ENCODE results near the gene PALMD. TPM values are rescaled to one million over a fixed set of nuclear protein-coding genes. Genes with fewer than 3 reads are reported as not detected.

PALMD gene
- total and polyA plus RNA-seq, 2 of the 8 experiments (the other 6 are each of a cell fraction or from before 2014, with no cell fraction given) = not detected

DNA sequence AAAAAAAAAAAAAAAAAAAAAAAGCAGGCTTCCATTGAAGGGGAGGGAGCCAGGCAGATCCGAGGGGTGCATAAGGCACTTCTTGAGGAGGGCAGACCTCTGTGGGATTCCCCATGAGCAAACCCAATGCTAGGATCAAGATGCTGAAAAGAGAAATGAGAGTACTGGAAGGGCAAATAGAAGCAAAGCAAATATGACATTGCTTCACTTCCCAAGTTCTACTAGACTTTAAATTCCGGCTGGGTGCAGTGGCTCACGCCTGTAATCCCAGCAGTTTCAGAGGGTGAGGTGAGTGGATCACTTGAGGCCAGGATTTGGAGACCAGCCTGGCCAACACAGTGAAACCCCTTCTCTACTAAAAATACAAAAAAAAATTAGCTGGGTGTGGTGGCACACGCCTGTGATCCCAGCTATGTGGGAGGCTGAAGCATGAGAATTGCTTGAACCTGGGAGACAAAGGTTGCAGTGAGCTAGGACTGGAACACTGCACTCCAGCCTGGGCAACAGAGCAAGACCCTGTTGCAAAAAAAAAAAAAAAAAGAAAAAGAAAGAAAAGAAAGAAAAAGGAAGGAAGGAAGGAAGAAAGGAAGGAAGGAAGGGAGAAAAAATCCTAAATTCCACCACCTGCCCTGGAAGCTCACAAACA is 23.1 kb upstream of the PALMD start (continued):
- TF ChIP-seq, protein P1, sequence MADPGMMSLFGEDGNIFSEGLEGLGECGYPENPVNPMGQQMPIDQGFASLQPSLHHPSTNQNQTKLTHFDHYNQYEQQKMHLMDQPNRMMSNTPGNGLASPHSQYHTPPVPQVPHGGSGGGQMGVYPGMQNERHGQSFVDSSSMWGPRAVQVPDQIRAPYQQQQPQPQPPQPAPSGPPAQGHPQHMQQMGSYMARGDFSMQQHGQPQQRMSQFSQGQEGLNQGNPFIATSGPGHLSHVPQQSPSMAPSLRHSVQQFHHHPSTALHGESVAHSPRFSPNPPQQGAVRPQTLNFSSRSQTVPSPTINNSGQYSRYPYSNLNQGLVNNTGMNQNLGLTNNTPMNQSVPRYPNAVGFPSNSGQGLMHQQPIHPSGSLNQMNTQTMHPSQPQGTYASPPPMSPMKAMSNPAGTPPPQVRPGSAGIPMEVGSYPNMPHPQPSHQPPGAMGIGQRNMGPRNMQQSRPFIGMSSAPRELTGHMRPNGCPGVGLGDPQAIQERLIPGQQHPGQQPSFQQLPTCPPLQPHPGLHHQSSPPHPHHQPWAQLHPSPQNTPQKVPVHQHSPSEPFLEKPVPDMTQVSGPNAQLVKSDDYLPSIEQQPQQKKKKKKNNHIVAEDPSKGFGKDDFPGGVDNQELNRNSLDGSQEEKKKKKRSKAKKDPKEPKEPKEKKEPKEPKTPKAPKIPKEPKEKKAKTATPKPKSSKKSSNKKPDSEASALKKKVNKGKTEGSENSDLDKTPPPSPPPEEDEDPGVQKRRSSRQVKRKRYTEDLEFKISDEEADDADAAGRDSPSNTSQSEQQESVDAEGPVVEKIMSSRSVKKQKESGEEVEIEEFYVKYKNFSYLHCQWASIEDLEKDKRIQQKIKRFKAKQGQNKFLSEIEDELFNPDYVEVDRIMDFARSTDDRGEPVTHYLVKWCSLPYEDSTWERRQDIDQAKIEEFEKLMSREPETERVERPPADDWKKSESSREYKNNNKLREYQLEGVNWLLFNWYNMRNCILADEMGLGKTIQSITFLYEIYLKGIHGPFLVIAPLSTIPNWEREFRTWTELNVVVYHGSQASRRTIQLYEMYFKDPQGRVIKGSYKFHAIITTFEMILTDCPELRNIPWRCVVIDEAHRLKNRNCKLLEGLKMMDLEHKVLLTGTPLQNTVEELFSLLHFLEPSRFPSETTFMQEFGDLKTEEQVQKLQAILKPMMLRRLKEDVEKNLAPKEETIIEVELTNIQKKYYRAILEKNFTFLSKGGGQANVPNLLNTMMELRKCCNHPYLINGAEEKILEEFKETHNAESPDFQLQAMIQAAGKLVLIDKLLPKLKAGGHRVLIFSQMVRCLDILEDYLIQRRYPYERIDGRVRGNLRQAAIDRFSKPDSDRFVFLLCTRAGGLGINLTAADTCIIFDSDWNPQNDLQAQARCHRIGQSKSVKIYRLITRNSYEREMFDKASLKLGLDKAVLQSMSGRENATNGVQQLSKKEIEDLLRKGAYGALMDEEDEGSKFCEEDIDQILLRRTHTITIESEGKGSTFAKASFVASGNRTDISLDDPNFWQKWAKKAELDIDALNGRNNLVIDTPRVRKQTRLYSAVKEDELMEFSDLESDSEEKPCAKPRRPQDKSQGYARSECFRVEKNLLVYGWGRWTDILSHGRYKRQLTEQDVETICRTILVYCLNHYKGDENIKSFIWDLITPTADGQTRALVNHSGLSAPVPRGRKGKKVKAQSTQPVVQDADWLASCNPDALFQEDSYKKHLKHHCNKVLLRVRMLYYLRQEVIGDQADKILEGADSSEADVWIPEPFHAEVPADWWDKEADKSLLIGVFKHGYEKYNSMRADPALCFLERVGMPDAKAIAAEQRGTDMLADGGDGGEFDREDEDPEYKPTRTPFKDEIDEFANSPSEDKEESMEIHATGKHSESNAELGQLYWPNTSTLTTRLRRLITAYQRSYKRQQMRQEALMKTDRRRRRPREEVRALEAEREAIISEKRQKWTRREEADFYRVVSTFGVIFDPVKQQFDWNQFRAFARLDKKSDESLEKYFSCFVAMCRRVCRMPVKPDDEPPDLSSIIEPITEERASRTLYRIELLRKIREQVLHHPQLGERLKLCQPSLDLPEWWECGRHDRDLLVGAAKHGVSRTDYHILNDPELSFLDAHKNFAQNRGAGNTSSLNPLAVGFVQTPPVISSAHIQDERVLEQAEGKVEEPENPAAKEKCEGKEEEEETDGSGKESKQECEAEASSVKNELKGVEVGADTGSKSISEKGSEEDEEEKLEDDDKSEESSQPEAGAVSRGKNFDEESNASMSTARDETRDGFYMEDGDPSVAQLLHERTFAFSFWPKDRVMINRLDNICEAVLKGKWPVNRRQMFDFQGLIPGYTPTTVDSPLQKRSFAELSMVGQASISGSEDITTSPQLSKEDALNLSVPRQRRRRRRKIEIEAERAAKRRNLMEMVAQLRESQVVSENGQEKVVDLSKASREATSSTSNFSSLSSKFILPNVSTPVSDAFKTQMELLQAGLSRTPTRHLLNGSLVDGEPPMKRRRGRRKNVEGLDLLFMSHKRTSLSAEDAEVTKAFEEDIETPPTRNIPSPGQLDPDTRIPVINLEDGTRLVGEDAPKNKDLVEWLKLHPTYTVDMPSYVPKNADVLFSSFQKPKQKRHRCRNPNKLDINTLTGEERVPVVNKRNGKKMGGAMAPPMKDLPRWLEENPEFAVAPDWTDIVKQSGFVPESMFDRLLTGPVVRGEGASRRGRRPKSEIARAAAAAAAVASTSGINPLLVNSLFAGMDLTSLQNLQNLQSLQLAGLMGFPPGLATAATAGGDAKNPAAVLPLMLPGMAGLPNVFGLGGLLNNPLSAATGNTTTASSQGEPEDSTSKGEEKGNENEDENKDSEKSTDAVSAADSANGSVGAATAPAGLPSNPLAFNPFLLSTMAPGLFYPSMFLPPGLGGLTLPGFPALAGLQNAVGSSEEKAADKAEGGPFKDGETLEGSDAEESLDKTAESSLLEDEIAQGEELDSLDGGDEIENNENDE (IDR thresholded peaks at IDR 0.05; ENCODE audit: insufficient replicate concordance, low read length) = no peak
